Activated naive CD8-positive, alpha-beta T cell treated with anti-CD3 and anti-CD28 coated beads for 36 hours (primary cell): ENCODE measurements around the gene USP32. TPM values are rescaled to one million over a fixed set of nuclear protein-coding genes. Genes with fewer than 3 reads are reported as not detected.
A peak's percentile ranks its signal among the peaks of the same experiment; 100 is the strongest.
"Not testable (repeated sequence)": the region's sequence is repeated elsewhere in the genome, so short reads cannot be mapped to it uniquely, and the experiment has no call there.

ENCODE experiments used
- DNase-seq: peaks from one replicate; pipeline ENCODE4 v3.0.0; 2021
- H3K27ac Mint-ChIP-seq: one replicate; pipeline ENCODE4 v1.8.0; 2022; ENCODE audit warnings: mild to moderate bottlenecking, moderate library complexity, mixed read lengths
- H3K27me3 Mint-ChIP-seq: one replicate; pipeline ENCODE4 v1.8.0; 2022; ENCODE audit warnings: mild to moderate bottlenecking, mixed read lengths
- H3K36me3 Mint-ChIP-seq: one replicate; pipeline ENCODE4 v1.8.0; 2021; ENCODE audit warnings: mild to moderate bottlenecking, mixed read lengths
- H3K4me1 Mint-ChIP-seq: one replicate; pipeline ENCODE4 v1.8.0; 2021; ENCODE audit warnings: mixed read lengths
- H3K4me3 Mint-ChIP-seq: one replicate; pipeline ENCODE4 v1.8.0; 2022; ENCODE audit warnings: mild to moderate bottlenecking, moderate library complexity, mixed read lengths
- H3K9me3 Mint-ChIP-seq: one replicate; pipeline ENCODE4 v1.8.0; 2022; ENCODE audit warnings: mixed read lengths
- total RNA-seq, 2 experiments: library from RNA; stranded (reverse); gene quantifications; one replicate each; pipeline ENCODE4 v1.2.3, GENCODE V29; 2021

The USP32 gene
- total RNA-seq, 2 experiments from 2014 or later: 26.6 to 26.7 TPM

- H3K27ac Mint-ChIP-seq: peak overlapping the region; percentile 68
- H3K9me3 Mint-ChIP-seq: no peaks in the 10 kb centered on the region
- H3K4me3 Mint-ChIP-seq: peak overlapping the region; percentile 75
- no peaks in the 10 kb centered on the region for H3K36me3 Mint-ChIP-seq
- H3K27me3 Mint-ChIP-seq: no peaks in the 10 kb centered on the region
- peaks cover 6% of the 10 kb centered on the region for H3K4me1 Mint-ChIP-seq
- DNase-seq: peak; percentile 79
These were observed 29.6 kb upstream of the USP32 start for GRCh38 chr17:60421273-60422161.

GRCh38 chr17:60419875-60420274 lies 27.9 kb upstream of the USP32 start:
- not testable (repeated sequence) for H3K4me1 Mint-ChIP-seq, H3K27ac Mint-ChIP-seq, H3K4me3 Mint-ChIP-seq, H3K27me3 Mint-ChIP-seq, H3K36me3 Mint-ChIP-seq, DNase-seq, H3K9me3 Mint-ChIP-seq

- H3K4me1 Mint-ChIP-seq, H3K36me3 Mint-ChIP-seq, H3K4me3 Mint-ChIP-seq, DNase-seq, H3K27ac Mint-ChIP-seq, H3K9me3 Mint-ChIP-seq, H3K27me3 Mint-ChIP-seq: not testable (repeated sequence)
These were observed 27.1 kb upstream of the USP32 start for GRCh38 chr17:60419003-60419402.

GRCh38 chr17:60416368-60416925 lies 24.5 kb upstream of the USP32 start:
- DNase-seq: no peak
- Mint-ChIP-seq H3K9me3 (no peaks in the 10 kb centered on the region), H3K27me3 (no peaks in the 10 kb centered on the region), H3K4me1 (peaks cover 4% of the 10 kb centered on the region), H3K36me3 (no peaks in the 10 kb centered on the region), H3K27ac (no peak overlapping the region), H3K4me3 (no peak overlapping the region)

GRCh38 chr17:60415146-60415545 lies 23.2 kb upstream of the USP32 start:
- Mint-ChIP-seq H3K36me3 (no peaks in the 10 kb centered on the region), H3K4me1 (no peaks in the 10 kb centered on the region), H3K4me3 (no peak overlapping the region), H3K27me3 (no peaks in the 10 kb centered on the region), H3K9me3 (no peaks in the 10 kb centered on the region), H3K27ac (no peak overlapping the region)
- DNase-seq: no peak

DNA sequence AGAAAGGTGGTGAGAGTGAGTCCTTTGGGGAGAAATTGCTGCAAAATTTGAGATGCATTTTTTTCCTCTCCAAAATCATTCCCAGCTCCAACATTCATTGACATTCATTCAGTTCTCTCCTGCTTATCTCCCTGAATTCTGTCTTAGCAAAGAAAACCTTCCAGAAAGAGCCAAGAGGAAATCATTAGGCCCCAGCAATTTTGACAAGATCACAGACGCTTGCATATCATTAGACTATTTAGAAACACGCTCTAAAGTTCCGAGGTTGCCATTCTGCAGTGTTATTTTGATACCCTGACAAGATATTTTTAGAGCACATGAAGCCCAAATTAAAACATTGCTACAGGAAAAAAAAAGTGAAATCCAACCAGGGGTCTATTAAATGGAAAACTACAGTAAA lies 20.8 kb upstream of the USP32 start:
- Mint-ChIP-seq H3K36me3 (no peaks in the 10 kb centered on the region), H3K27me3 (no peaks in the 10 kb centered on the region), H3K27ac (no peak overlapping the region), H3K4me3 (no peak overlapping the region), H3K9me3 (no peaks in the 10 kb centered on the region), H3K4me1 (no peaks in the 10 kb centered on the region)
- no peak for DNase-seq

DNA sequence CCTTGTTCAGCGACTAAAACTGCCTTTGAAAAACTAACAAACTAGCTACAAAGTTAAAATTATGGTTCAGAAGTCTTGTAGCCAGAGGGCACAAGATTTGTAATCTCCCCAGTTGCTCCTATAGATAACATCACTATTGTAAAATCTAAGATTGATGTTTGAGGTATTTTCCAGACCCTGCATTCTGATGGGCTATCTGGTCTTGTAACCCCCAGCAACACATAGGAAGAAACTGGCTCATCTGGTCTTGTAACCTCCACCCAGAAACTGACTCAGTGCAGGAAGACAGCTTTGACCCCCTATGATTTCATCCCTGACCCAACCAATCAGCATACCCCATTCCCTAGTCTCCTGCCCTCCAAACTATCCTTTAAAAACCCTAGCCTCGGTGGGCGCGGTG lies 18.1 kb upstream of the USP32 start:
- Mint-ChIP-seq H3K27me3 (no peaks in the 10 kb centered on the region), H3K4me1 (no peaks in the 10 kb centered on the region), H3K36me3 (no peaks in the 10 kb centered on the region), H3K4me3 (no peak overlapping the region), H3K27ac (no peak overlapping the region), H3K9me3 (no peaks in the 10 kb centered on the region)
- no peak for DNase-seq

GRCh38 chr17:60406887-60407286 lies 15.0 kb upstream of the USP32 start:
- H3K36me3 Mint-ChIP-seq: no peaks in the 10 kb centered on the region

DNA sequence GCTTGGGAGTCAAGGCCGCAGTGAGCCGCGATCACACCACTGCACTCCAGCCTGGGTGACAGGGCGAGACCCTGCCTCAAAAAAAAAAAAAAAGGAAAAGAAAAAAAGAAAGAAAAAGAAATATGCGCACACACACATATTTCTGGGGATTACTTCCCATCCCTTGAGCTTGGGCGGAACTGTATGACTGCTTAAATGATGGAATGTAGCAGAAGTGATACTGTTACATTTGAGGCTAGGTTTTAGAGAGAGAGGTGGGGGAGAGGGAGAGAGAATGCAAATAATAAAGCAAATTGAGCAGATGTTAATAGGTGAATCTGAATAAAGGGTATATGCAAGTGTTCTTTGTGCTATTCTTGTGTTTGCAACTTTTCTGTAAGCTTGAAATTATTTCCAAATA lies 12.0 kb upstream of the USP32 start:
- Mint-ChIP-seq H3K4me3 (no peak overlapping the region), H3K27me3 (no peaks in the 10 kb centered on the region), H3K27ac (no peak overlapping the region), H3K36me3 (no peaks in the 10 kb centered on the region), H3K4me1 (no peaks in the 10 kb centered on the region), H3K9me3 (no peaks in the 10 kb centered on the region)
- DNase-seq: no peak

More at GRCh38 chr17:60406887-60407286, 15.0 kb upstream of the USP32 start:
- Mint-ChIP-seq H3K4me1 (no peaks in the 10 kb centered on the region), H3K27me3 (no peaks in the 10 kb centered on the region), H3K4me3 (no peak overlapping the region), H3K27ac (no peak overlapping the region), H3K9me3 (no peaks in the 10 kb centered on the region)
- no peak for DNase-seq

GRCh38 chr17:60403523-60403810 lies 11.5 kb upstream of the USP32 start:
- DNase-seq: no peak
- peaks cover 2% of the 10 kb centered on the region for H3K4me1 Mint-ChIP-seq
- no peaks in the 10 kb centered on the region for H3K9me3 Mint-ChIP-seq
- H3K36me3 Mint-ChIP-seq: no peaks in the 10 kb centered on the region
- no peaks in the 10 kb centered on the region for H3K27me3 Mint-ChIP-seq
- H3K4me3 Mint-ChIP-seq: no peak overlapping the region
- H3K27ac Mint-ChIP-seq: no peak overlapping the region

- no peaks in the 10 kb centered on the region for H3K27me3 Mint-ChIP-seq
- no peak overlapping the region for H3K27ac Mint-ChIP-seq
- H3K36me3 Mint-ChIP-seq: no peaks in the 10 kb centered on the region
- H3K4me1 Mint-ChIP-seq: peaks cover 7% of the 10 kb centered on the region
- DNase-seq: no peak
- H3K4me3 Mint-ChIP-seq: no peak overlapping the region
- H3K9me3 Mint-ChIP-seq: no peaks in the 10 kb centered on the region
These were observed 9.9 kb upstream of the USP32 start for GRCh38 chr17:60401819-60402218.

DNA sequence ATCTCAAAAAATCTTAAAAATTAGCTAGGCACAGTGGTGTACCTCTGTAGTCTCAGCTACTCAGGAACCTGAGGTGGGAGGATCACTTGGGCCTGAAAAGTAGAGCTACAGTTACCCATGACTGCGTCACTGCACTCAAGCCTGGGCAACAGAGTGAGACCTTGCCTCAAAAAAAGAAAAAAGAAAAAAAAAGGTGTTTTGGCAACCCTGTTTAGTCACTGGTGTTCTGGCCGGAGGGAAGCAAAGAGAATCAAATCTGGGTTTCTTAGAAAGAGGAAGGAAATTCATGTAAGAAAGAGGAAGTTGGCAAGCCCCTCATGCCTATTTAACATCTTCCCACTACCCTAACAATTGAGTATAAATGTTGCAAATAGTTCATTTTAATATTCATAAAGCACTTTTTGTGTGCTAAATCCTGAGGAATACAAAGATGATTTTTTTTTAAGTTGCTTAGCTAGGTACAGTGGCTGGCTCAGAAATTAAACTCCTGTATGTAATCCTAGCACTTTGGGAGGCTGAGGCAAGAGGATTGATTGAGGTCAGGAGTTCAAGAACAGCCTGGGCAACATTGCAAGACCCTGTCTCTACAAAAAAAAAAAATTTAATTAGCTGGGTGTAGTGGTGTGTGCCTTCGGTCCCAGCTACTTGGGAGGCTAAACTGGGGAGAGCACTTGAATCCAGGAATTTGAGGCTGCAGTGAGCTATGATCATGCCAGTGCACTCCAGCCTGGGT lies 6.5 kb upstream of the USP32 start:
- Mint-ChIP-seq H3K4me3 (peak overlapping the region; percentile 2), H3K27ac (peak overlapping the region; percentile 12), H3K36me3 (peaks cover under 1% of the 10 kb centered on the region), H3K4me1 (peaks cover 24% of the 10 kb centered on the region), H3K27me3 (no peaks in the 10 kb centered on the region), H3K9me3 (no peaks in the 10 kb centered on the region)
- DNase-seq: no peak

- H3K9me3 Mint-ChIP-seq: no peaks in the 10 kb centered on the region
- H3K4me3 Mint-ChIP-seq: no peak overlapping the region
- no peak for DNase-seq
- H3K27ac Mint-ChIP-seq: no peak overlapping the region
- peaks cover 2% of the 10 kb centered on the region for H3K36me3 Mint-ChIP-seq
- peaks cover 28% of the 10 kb centered on the region for H3K4me1 Mint-ChIP-seq
- no peaks in the 10 kb centered on the region for H3K27me3 Mint-ChIP-seq
These were observed 4.5 kb upstream of the USP32 start for GRCh38 chr17:60396412-60396811.

GRCh38 chr17:60395508-60396065 lies 3.7 kb upstream of the USP32 start:
- DNase-seq: no peak
- H3K4me1 Mint-ChIP-seq: peaks cover 33% of the 10 kb centered on the region
- H3K4me3 Mint-ChIP-seq: no peak overlapping the region
- H3K27me3 Mint-ChIP-seq: no peaks in the 10 kb centered on the region
- no peaks in the 10 kb centered on the region for H3K9me3 Mint-ChIP-seq
- no peak overlapping the region for H3K27ac Mint-ChIP-seq
- peaks cover 2% of the 10 kb centered on the region for H3K36me3 Mint-ChIP-seq
